Skeletal muscle satellite cell (primary cell): ENCODE data around the gene XAF1.
A peak's percentile ranks its signal among the peaks of the same experiment; 100 is the strongest.
"Not testable (repeated sequence)": the region's sequence is repeated elsewhere in the genome, so short reads cannot be mapped to it uniquely, and the experiment has no call there.

Experiments
- H3K27me3 ChIP-seq: 2 replicates; pipeline ENCODE4 v1.7.0; 2013; ENCODE audit warnings: low read length; ENCODE audit not compliant: control insufficient read depth, insufficient read depth
- H3K36me3 ChIP-seq: 2 replicates; pipeline ENCODE4 v1.7.0; 2013; ENCODE audit warnings: mild to moderate bottlenecking, control low read depth, low read length; ENCODE audit not compliant: insufficient read depth
- H3K4me1 ChIP-seq: 2 replicates; pipeline ENCODE4 v1.7.0; 2013; ENCODE audit warnings: low read length; ENCODE audit not compliant: control insufficient read depth, insufficient read depth
- H3K4me2 ChIP-seq: 2 replicates; pipeline ENCODE4 v1.7.0; 2013; ENCODE audit warnings: mild to moderate bottlenecking, low read length
- H3K4me3 ChIP-seq: 2 replicates; pipeline ENCODE4 v1.7.0; 2013; ENCODE audit warnings: low read length
- H3K9ac ChIP-seq: 2 replicates; pipeline ENCODE4 v1.7.0; 2013; ENCODE audit warnings: mild to moderate bottlenecking, low read depth, low read length, moderate library complexity
- H3K9me3 ChIP-seq: replicated peaks from 2 replicates; pipeline ENCODE4 v1.7.0; 2013; ENCODE audit warnings: mild to moderate bottlenecking, control low read depth, low read length

XAF1 gene

GRCh38 chr17:6755281-6755680 lies 565 bp upstream of the XAF1 start:
- Histone ChIP-seq H3K36me3 (no peaks in the 10 kb centered on the region), H3K4me2 (peak overlapping the region; percentile 93), H3K9ac (peak overlapping the region; percentile 83), H3K4me1 (peaks cover 46% of the 10 kb centered on the region), H3K27me3 (no peaks in the 10 kb centered on the region), H3K4me3 (peak overlapping the region; percentile 70), H3K9me3 (no peaks in the 10 kb centered on the region)

DNA sequence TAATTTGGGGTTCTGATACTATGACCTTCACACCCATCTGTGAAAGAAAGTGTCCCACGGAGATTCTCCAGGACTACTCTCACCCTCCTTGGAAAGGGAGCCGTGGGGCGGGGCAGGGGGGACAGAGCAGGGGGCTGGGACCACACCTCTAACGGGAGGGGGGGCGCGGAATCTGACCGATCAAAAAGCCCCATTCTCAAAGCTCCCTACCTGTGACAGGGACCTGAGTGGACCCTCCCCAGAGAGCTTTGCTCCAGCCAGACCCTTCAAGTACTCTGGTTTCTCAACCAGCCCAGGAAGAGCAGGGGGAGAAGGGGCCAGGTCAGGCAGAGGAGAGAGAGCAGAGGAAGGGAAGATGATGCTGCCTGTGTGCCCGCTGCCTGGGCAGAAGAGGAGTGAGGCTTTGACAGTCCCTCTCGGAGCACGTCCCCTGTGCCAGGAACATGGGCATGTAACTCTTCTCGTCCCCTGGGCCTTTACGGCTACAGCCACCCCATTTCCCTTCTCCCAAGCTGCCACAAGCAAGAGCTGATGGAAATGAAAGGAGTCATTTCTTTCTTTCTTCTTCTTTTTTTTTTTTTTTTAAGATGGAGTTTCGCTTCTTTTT lies 682 bp downstream of the XAF1 start:
- no peaks in the 10 kb centered on the region for H3K9me3 ChIP-seq
- H3K4me2 ChIP-seq: peak overlapping the region; percentile 93
- no peaks in the 10 kb centered on the region for H3K27me3 ChIP-seq
- peak overlapping the region; percentile 70 for H3K4me3 ChIP-seq
- peak overlapping the region; percentile 83 for H3K9ac ChIP-seq
- H3K36me3 ChIP-seq: no peaks in the 10 kb centered on the region
- peaks cover 46% of the 10 kb centered on the region for H3K4me1 ChIP-seq

DNA sequence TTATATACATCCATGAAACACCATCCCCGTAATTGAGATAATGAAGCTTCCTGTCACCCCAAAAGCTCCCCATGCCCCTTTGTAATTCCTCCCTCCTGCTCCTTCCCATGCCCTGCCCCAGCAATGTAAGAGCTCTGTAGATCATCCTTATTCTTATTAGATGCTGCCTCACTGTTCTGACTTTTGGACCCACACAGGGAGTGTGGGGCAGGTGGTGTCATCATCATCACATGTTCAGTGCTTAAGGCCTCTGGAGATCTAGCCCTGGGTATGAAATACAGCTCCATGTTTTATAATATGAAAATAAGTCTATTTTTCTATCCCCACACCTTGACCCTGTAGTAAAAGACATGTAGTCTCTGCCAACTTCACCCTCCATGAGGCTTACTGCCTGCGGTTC lies 1.9 kb downstream of the XAF1 start:
- no peaks in the 10 kb centered on the region for H3K36me3 ChIP-seq
- peaks cover 34% of the 10 kb centered on the region for H3K4me1 ChIP-seq
- no peak overlapping the region for H3K9ac ChIP-seq
- H3K9me3 ChIP-seq: no peaks in the 10 kb centered on the region
- H3K27me3 ChIP-seq: no peaks in the 10 kb centered on the region
- H3K4me2 ChIP-seq: no peak overlapping the region
- H3K4me3 ChIP-seq: no peak overlapping the region

- no peaks in the 10 kb centered on the region for H3K27me3 ChIP-seq
- H3K36me3 ChIP-seq: peaks cover 13% of the 10 kb centered on the region
- no peaks in the 10 kb centered on the region for H3K4me1 ChIP-seq
- H3K4me3 ChIP-seq: no peak overlapping the region
- no peak overlapping the region for H3K9ac ChIP-seq
- H3K9me3 ChIP-seq: no peaks in the 10 kb centered on the region
- H3K4me2 ChIP-seq: no peak overlapping the region
Observed at GRCh38 chr17:6761779-6762178, 5.9 kb downstream of the XAF1 start.

- peaks cover 47% of the 10 kb centered on the region for H3K36me3 ChIP-seq
- H3K27me3 ChIP-seq: no peaks in the 10 kb centered on the region
- H3K9me3 ChIP-seq: no peaks in the 10 kb centered on the region
- no peak overlapping the region for H3K9ac ChIP-seq
- no peak overlapping the region for H3K4me2 ChIP-seq
- no peaks in the 10 kb centered on the region for H3K4me1 ChIP-seq
- H3K4me3 ChIP-seq: no peak overlapping the region
Observed at GRCh38 chr17:6768447-6768846, 12.6 kb downstream of the XAF1 start.

GRCh38 chr17:6772016-6772415 lies 16.2 kb downstream of the XAF1 start:
- Histone ChIP-seq H3K9ac (no peak overlapping the region), H3K4me1 (no peaks in the 10 kb centered on the region), H3K4me3 (no peak overlapping the region), H3K36me3 (peaks cover 36% of the 10 kb centered on the region), H3K27me3 (peaks cover 15% of the 10 kb centered on the region), H3K4me2 (no peak overlapping the region), H3K9me3 (no peaks in the 10 kb centered on the region)

DNA sequence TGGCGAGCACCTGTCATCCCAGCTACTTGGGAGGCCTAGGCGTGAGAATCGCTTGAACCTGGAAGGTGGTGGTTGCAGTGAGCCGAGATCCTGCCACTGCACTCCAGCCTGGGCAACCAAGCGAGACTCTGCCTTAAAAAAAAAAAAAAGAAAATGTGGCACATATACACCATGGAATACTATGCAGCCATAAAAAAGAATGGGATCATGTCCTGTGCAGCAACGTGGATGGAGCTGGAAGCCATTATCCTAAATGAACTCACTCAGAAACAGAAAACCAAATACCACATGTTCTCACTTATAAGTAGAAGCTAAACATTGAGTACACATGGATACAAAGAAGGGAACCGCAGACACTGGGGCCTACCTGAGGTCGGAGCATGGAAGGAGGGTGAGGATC lies 19.1 kb downstream of the XAF1 start:
- not testable (repeated sequence) for H3K9me3 ChIP-seq, H3K4me3 ChIP-seq, H3K4me2 ChIP-seq, H3K4me1 ChIP-seq, H3K9ac ChIP-seq
- Histone ChIP-seq H3K36me3 (peaks cover 21% of the 10 kb centered on the region), H3K27me3 (peaks cover 38% of the 10 kb centered on the region)

- Histone ChIP-seq H3K9ac (no peak within 1 kb of the TSS), H3K4me3 (peak within 1 kb of the TSS; percentile 55), H3K27me3 (peaks cover 39% of the 10 kb centered on the region), H3K36me3 (peaks cover 13% of the 10 kb centered on the region), H3K4me2 (peak within 1 kb of the TSS; percentile 79), H3K9me3 (no peaks in the 10 kb centered on the region), H3K4me1 (no peaks in the 10 kb centered on the region)
Observed at GRCh38 chr17:6775871-6776405, 20.1 kb downstream of the XAF1 start, which contains the start of gene FBXO39. FBXO39 (plus strand) TSS chr17:6776215; CDS start chr17:6779869, 3,654 bp downstream.

DNA sequence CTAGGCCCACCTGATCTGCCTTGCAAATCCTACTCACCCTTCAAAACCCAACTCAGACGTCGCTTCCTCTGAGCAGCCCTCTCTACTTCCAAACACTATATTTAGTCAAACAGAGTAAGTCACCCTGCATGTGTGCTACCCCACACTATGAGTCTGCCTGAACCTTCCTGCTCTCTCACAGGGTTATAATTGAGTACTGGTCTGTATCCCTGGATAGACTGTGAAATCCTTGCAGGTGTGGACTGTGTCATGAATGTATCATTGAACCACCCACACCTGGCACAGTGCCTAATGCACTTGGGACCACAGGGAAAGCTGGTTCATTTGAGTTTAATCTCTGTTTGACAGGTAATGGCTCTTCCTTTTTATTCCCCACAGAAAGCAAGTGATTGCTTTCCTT lies 23.6 kb downstream of the XAF1 start:
- no peak overlapping the region for H3K9ac ChIP-seq
- H3K36me3 ChIP-seq: no peaks in the 10 kb centered on the region
- H3K27me3 ChIP-seq: peaks cover 54% of the 10 kb centered on the region
- H3K4me2 ChIP-seq: no peak overlapping the region
- no peak overlapping the region for H3K4me3 ChIP-seq
- no peaks in the 10 kb centered on the region for H3K9me3 ChIP-seq
- H3K4me1 ChIP-seq: no peaks in the 10 kb centered on the region

GRCh38 chr17:6780001-6780400 lies 24.2 kb downstream of the XAF1 start:
- Histone ChIP-seq H3K4me2 (no peak overlapping the region), H3K4me1 (no peaks in the 10 kb centered on the region), H3K9ac (no peak overlapping the region), H3K4me3 (no peak overlapping the region), H3K9me3 (no peaks in the 10 kb centered on the region), H3K27me3 (peaks cover 54% of the 10 kb centered on the region), H3K36me3 (no peaks in the 10 kb centered on the region)

- H3K36me3 ChIP-seq: no peaks in the 10 kb centered on the region
- H3K9me3 ChIP-seq: no peaks in the 10 kb centered on the region
- no peak overlapping the region for H3K4me2 ChIP-seq
- peaks cover 48% of the 10 kb centered on the region for H3K27me3 ChIP-seq
- H3K4me1 ChIP-seq: no peaks in the 10 kb centered on the region
- H3K4me3 ChIP-seq: no peak overlapping the region
- H3K9ac ChIP-seq: no peak overlapping the region
Observed at GRCh38 chr17:6780886-6781285, 25.0 kb downstream of the XAF1 start.

GRCh38 chr17:6782244-6782643 lies 26.4 kb downstream of the XAF1 start:
- no peaks in the 10 kb centered on the region for H3K9me3 ChIP-seq
- no peaks in the 10 kb centered on the region for H3K36me3 ChIP-seq
- no peak overlapping the region for H3K4me3 ChIP-seq
- H3K9ac ChIP-seq: no peak overlapping the region
- peaks cover 6% of the 10 kb centered on the region for H3K4me1 ChIP-seq
- no peak overlapping the region for H3K4me2 ChIP-seq
- H3K27me3 ChIP-seq: peaks cover 39% of the 10 kb centered on the region
